ENCODE measurements around the gene PVRIG. TPM values are rescaled to one million over a fixed set of nuclear protein-coding genes. Genes with fewer than 3 reads are reported as not detected.
"Not testable (repeated sequence)": the region's sequence is repeated elsewhere in the genome, so short reads cannot be mapped to it uniquely, and the experiment has no call there.

The PVRIG gene
- total RNA-seq, 1 donor from 2014 or later: not detected

DNA sequence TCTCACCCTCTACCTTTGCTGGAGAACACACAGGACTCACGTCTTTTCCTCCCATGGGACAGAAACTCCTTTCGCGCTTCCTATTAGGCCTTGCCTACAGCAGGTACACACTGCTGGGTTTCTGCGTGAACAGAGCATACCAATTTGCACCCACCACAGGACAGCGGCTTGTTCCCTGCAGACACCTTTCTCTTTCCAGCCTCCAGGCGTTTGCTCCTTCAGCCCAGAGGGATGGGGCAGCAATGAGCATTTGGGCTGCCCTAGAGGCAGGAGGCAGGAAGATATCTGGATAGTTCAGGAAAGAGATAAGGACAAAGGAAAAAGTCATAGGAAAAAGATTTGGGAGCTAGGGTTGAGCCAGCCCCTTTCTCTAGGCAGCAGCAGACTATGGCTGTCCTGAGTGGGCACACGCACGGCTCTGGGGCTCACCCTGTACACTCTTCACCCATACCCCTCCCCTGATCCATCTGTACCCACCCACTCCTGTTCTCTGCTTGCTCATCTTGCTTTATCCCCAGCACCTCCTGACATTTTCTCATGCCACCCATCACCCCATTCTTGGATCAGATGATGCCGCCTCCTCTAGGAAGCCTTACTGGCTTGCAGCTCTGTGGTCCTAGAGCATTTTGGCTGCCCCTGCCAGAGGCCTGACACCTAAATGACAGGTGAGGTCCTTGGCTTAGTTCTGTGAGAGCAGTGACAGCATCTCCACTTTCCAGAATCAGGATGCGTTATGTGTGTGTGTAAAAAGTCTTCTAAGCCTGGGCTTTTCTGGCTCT is 47.0 kb downstream of the PVRIG start:
- no peak for FAIRE-seq
- Mint-ChIP-seq H3K27me3 (ENCODE audit: low read depth, unreplicated experiment) (no peaks in the 10 kb centered on the region), H3K4me1 (ENCODE audit: low read depth, unreplicated experiment) (peaks cover 15% of the 10 kb centered on the region), H3K27ac (ENCODE audit: unreplicated experiment) (no peak overlapping the region), H3K9me3 (ENCODE audit: unreplicated experiment) (no peaks in the 10 kb centered on the region), H3K4me3 (ENCODE audit: unreplicated experiment) (no peak overlapping the region), H3K36me3 (ENCODE audit: low read depth, unreplicated experiment) (peaks cover 6% of the 10 kb centered on the region)
- Histone ChIP-seq H3K79me2 (ENCODE audit: insufficient read depth, low read length) (peaks cover 26% of the 10 kb centered on the region), H3K4me3 (ENCODE audit: insufficient read depth, low read depth, low read length) (no peak overlapping the region), H3K4me1 (ENCODE audit: insufficient read depth, low read length) (peaks cover 8% of the 10 kb centered on the region), H3K27me3 (ENCODE audit: insufficient read depth, low read length) (no peaks in the 10 kb centered on the region), H3K9me3 (ENCODE audit: insufficient read depth, low read depth, low read length) (no peaks in the 10 kb centered on the region), H3K27ac (ENCODE audit: low read depth, low read length) (no peak overlapping the region), H2AFZ (ENCODE audit: low read depth, low read length) (no peak overlapping the region), H4K20me1 (ENCODE audit: insufficient read depth, low read length) (peaks cover 53% of the 10 kb centered on the region), H3K36me3 (ENCODE audit: insufficient read depth, low read length) (no peaks in the 10 kb centered on the region), H3K9ac (ENCODE audit: low read length) (no peak overlapping the region), H3K4me2 (ENCODE audit: low read length) (no peak overlapping the region)
- TF ChIP-seq, protein P1, sequence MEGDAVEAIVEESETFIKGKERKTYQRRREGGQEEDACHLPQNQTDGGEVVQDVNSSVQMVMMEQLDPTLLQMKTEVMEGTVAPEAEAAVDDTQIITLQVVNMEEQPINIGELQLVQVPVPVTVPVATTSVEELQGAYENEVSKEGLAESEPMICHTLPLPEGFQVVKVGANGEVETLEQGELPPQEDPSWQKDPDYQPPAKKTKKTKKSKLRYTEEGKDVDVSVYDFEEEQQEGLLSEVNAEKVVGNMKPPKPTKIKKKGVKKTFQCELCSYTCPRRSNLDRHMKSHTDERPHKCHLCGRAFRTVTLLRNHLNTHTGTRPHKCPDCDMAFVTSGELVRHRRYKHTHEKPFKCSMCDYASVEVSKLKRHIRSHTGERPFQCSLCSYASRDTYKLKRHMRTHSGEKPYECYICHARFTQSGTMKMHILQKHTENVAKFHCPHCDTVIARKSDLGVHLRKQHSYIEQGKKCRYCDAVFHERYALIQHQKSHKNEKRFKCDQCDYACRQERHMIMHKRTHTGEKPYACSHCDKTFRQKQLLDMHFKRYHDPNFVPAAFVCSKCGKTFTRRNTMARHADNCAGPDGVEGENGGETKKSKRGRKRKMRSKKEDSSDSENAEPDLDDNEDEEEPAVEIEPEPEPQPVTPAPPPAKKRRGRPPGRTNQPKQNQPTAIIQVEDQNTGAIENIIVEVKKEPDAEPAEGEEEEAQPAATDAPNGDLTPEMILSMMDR (IDR thresholded peaks at IDR 0.05; ENCODE audit: insufficient read depth, low read depth, low read length): no peak
- TF ChIP-seq EZH2 (IDR thresholded peaks at IDR 0.05; ENCODE audit: insufficient read depth, low read length): no peak
- no peak for DNase-seq (ENCODE audit: low read depth)

DNA sequence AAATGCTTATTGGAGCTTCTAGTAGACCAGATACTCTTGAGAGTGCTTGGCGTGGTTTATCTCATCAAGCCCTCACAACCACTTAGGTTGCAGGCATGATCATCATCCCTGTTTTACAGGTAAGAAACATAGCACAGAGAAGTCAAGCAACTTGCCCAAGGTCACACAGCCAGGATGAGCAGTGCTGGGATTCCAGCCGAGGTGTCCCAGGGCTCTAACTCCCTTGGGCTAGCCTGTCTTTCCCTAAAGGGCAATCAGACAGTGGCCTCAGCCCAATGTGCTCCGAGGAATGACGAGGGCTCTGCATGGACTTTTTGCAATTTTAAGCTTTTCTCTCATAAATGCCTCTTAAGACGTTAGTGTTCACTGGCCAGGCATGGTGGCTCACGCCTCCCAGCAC is 47.9 kb downstream of the PVRIG start:
- Histone ChIP-seq H3K4me2 (ENCODE audit: low read length) (no peak overlapping the region), H3K27me3 (ENCODE audit: insufficient read depth, low read length) (no peaks in the 10 kb centered on the region), H3K9me3 (ENCODE audit: insufficient read depth, low read depth, low read length) (no peaks in the 10 kb centered on the region), H3K27ac (ENCODE audit: low read depth, low read length) (no peak overlapping the region), H2AFZ (ENCODE audit: low read depth, low read length) (no peak overlapping the region), H3K79me2 (ENCODE audit: insufficient read depth, low read length) (peaks cover 26% of the 10 kb centered on the region), H3K9ac (ENCODE audit: low read length) (no peak overlapping the region), H3K4me3 (ENCODE audit: insufficient read depth, low read depth, low read length) (no peak overlapping the region), H3K4me1 (ENCODE audit: insufficient read depth, low read length) (peaks cover 8% of the 10 kb centered on the region), H4K20me1 (ENCODE audit: insufficient read depth, low read length) (peaks cover 53% of the 10 kb centered on the region), H3K36me3 (ENCODE audit: insufficient read depth, low read length) (no peaks in the 10 kb centered on the region)
- H3K27me3 Mint-ChIP-seq (ENCODE audit: low read depth, unreplicated experiment): no peaks in the 10 kb centered on the region
- no peak overlapping the region for H3K4me3 Mint-ChIP-seq (ENCODE audit: unreplicated experiment)
- H3K4me1 Mint-ChIP-seq (ENCODE audit: low read depth, unreplicated experiment): peaks cover 15% of the 10 kb centered on the region
- H3K27ac Mint-ChIP-seq (ENCODE audit: unreplicated experiment): no peak overlapping the region
- H3K36me3 Mint-ChIP-seq (ENCODE audit: low read depth, unreplicated experiment): peaks cover 6% of the 10 kb centered on the region
- TF ChIP-seq EZH2 (IDR thresholded peaks at IDR 0.05; ENCODE audit: insufficient read depth, low read length): no peak
- TF ChIP-seq, protein P1 (IDR thresholded peaks at IDR 0.05; ENCODE audit: insufficient read depth, low read depth, low read length): no peak
- DNase-seq (ENCODE audit: low read depth) (no peak), FAIRE-seq (no peak)
- no peaks in the 10 kb centered on the region for H3K9me3 Mint-ChIP-seq (ENCODE audit: unreplicated experiment)

DNA sequence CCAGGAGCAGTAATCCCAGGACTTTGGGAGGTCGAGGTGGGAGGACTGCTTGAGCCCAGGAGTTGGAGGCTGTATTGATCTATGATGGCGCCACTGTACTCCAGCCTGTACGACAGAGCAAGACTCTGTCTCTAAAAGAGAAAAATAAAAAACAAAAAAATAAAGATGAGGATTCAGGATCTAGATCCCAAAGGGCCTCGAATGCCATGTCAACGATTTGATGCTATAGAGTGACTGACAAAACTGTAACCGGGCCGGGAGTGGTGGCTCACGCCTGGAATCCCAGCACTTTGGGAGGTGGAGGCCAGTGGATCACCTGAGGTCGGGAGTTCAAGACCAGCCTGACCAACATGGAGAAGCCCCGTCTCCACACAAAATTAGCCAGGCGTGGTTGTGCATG is 49.1 kb downstream of the PVRIG start:
- peaks cover 15% of the 10 kb centered on the region for H3K4me1 Mint-ChIP-seq (ENCODE audit: low read depth, unreplicated experiment)
- DNase-seq (ENCODE audit: low read depth); H3K36me3 Mint-ChIP-seq (ENCODE audit: low read depth, unreplicated experiment); H3K4me1 ChIP-seq (ENCODE audit: insufficient read depth, low read length); H3K27me3 ChIP-seq (ENCODE audit: insufficient read depth, low read length); H3K27ac ChIP-seq (ENCODE audit: low read depth, low read length); H3K4me3 Mint-ChIP-seq (ENCODE audit: unreplicated experiment); H3K4me2 ChIP-seq (ENCODE audit: low read length); H3K9ac ChIP-seq (ENCODE audit: low read length); H3K4me3 ChIP-seq (ENCODE audit: insufficient read depth, low read depth, low read length); H3K9me3 Mint-ChIP-seq (ENCODE audit: unreplicated experiment); H3K27ac Mint-ChIP-seq (ENCODE audit: unreplicated experiment); H3K9me3 ChIP-seq (ENCODE audit: insufficient read depth, low read depth, low read length); H3K36me3 ChIP-seq (ENCODE audit: insufficient read depth, low read length); H3K27me3 Mint-ChIP-seq (ENCODE audit: low read depth, unreplicated experiment); H2AFZ ChIP-seq (ENCODE audit: low read depth, low read length); FAIRE-seq: not testable (repeated sequence)
- Histone ChIP-seq H3K79me2 (ENCODE audit: insufficient read depth, low read length) (peaks cover 26% of the 10 kb centered on the region), H4K20me1 (ENCODE audit: insufficient read depth, low read length) (peaks cover 48% of the 10 kb centered on the region)

DNA sequence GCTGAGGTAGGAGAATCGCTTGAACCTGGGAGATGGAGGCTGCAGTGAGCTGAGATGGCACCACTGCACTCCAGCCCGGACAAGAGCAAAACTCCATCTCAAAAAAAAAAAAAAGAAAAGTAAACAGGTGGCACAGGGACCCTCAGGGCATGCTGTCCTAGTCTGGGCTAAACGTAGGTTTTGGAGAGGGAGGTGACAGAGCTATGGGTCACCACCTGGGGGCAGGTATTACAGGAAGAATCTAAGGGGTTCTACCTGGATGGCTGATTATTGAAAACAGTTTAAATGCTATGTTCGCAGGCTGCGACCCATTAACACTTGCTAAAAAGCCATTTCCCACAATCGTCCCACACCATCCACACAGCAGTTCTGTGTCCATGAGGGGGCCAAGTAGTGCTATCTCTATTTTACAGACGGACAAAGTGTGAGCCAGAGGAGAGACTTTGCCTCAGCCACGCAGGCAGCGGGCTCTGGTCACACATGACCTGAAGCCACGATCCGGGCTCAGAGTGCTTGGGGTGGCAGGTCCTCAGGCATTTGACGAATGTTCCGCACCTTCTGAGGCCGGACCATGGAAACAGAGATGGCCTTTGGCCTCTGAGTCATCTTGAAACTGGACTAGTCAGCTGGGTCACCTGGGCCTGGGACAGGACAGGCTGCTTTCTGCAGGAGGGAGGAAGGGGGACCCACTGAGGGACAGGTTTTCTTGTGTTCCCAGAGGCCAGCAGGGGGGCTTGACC is 49.7 kb downstream of the PVRIG start:
- Histone ChIP-seq H3K79me2 (ENCODE audit: insufficient read depth, low read length) (peaks cover 26% of the 10 kb centered on the region), H3K4me2 (ENCODE audit: low read length) (peak overlapping the region; percentile 87), H4K20me1 (ENCODE audit: insufficient read depth, low read length) (peaks cover 42% of the 10 kb centered on the region)
- H3K36me3 ChIP-seq (ENCODE audit: insufficient read depth, low read length); H3K36me3 Mint-ChIP-seq (ENCODE audit: low read depth, unreplicated experiment); H3K27me3 Mint-ChIP-seq (ENCODE audit: low read depth, unreplicated experiment); H3K27me3 ChIP-seq (ENCODE audit: insufficient read depth, low read length); H3K4me1 ChIP-seq (ENCODE audit: insufficient read depth, low read length); H3K9me3 Mint-ChIP-seq (ENCODE audit: unreplicated experiment); H3K4me3 ChIP-seq (ENCODE audit: insufficient read depth, low read depth, low read length); H3K27ac ChIP-seq (ENCODE audit: low read depth, low read length); FAIRE-seq; H2AFZ ChIP-seq (ENCODE audit: low read depth, low read length); DNase-seq (ENCODE audit: low read depth); H3K9me3 ChIP-seq (ENCODE audit: insufficient read depth, low read depth, low read length); H3K9ac ChIP-seq (ENCODE audit: low read length); H3K27ac Mint-ChIP-seq (ENCODE audit: unreplicated experiment): not testable (repeated sequence)
- H3K4me1 Mint-ChIP-seq (ENCODE audit: low read depth, unreplicated experiment): peaks cover 15% of the 10 kb centered on the region
- H3K4me3 Mint-ChIP-seq (ENCODE audit: unreplicated experiment): peak overlapping the region; percentile 60

Measured in astrocyte (in vitro differentiated cells and primary cell).